SK-N-SH treated with all-trans-retinoic acid at 6 μM for 48 hours (cell line): ENCODE measurements around the gene PSMG1.

Experiments used
- ATAC-seq: fragments of 200-7000 bp; cut with Tn5 transposase; 3 replicates; pipeline ENCODE4 v1.9.1; 2020; ENCODE audit warnings: mild to moderate bottlenecking, moderate library complexity
- ARNTL ChIP-seq: fragments of 450-650 bp; formaldehyde crosslinking; IDR thresholded peaks from 2 replicates; pipeline ENCODE4 v1.5.0; 2020; ENCODE audit warnings: low read depth, mild to moderate bottlenecking, moderate library complexity, borderline replicate concordance
- BACH2 ChIP-seq: fragments of 250-450 bp; sonication (Bioruptor Pico); IDR thresholded peaks from 2 replicates; pipeline ENCODE4 v1.9.0; 2021; ENCODE audit warnings: mild to moderate bottlenecking, borderline replicate concordance
- CSDC2 ChIP-seq: fragments of 250-450 bp; sonication (Bioruptor Pico); IDR thresholded peaks from 2 replicates; pipeline ENCODE4 v1.5.0; 2020; ENCODE audit warnings: mild to moderate bottlenecking, moderate library complexity
- CSRNP3 ChIP-seq: fragments of 250-450 bp; sonication (Bioruptor Pico); IDR thresholded peaks from 2 replicates; pipeline ENCODE4 v1.5.1; 2021; ENCODE audit warnings: mild to moderate bottlenecking, moderate library complexity
- ESRRG ChIP-seq: fragments of 250-450 bp; sonication (Bioruptor Pico); IDR thresholded peaks from 2 replicates; pipeline ENCODE4 v1.6.1; 2021; ENCODE audit warnings: mild to moderate bottlenecking
- GLIS3 ChIP-seq: fragments of 250-450 bp; sonication (Bioruptor Pico); IDR thresholded peaks from 2 replicates; pipeline ENCODE4 v1.5.0; 2020; ENCODE audit warnings: mild to moderate bottlenecking, moderate library complexity
- ISL1 ChIP-seq: fragments of 250-450 bp; sonication (Bioruptor Pico); IDR thresholded peaks from 2 replicates; pipeline ENCODE4 v2.1.2; 2022; ENCODE audit warnings: mild to moderate bottlenecking, moderate library complexity
- OSR1 ChIP-seq: fragments of 250-450 bp; sonication (Bioruptor Pico); IDR thresholded peaks from 2 replicates; pipeline ENCODE4 v1.8.0; 2022; ENCODE audit warnings: moderate library complexity, mild to moderate bottlenecking, inconsistent platforms
- PATZ1 ChIP-seq: fragments of 250-450 bp; sonication (Bioruptor Pico); IDR thresholded peaks from 2 replicates; pipeline ENCODE4 v1.8.0; 2020; ENCODE audit warnings: mild to moderate bottlenecking, moderate library complexity, borderline replicate concordance
- POU6F1 ChIP-seq: fragments of 250-450 bp; sonication (Bioruptor Pico); IDR thresholded peaks from 2 replicates; pipeline ENCODE4 v1.8.0; 2021; ENCODE audit warnings: low read depth, mild to moderate bottlenecking, moderate library complexity, borderline replicate concordance
- PPARA ChIP-seq: fragments of 250-450 bp; sonication (Bioruptor Pico); IDR thresholded peaks from 2 replicates; pipeline ENCODE4 v1.5.0; 2020; ENCODE audit warnings: mild to moderate bottlenecking, borderline replicate concordance
- TCF4 ChIP-seq: fragments of 250-450 bp; sonication (Bioruptor Pico); IDR thresholded peaks from 2 replicates; pipeline ENCODE4 v1.8.0; 2021; ENCODE audit warnings: mild to moderate bottlenecking, moderate library complexity, borderline replicate concordance
- TOX ChIP-seq: fragments of 250-450 bp; sonication (Bioruptor Pico); IDR thresholded peaks from 2 replicates; pipeline ENCODE4 v1.8.0; 2021; ENCODE audit warnings: mild to moderate bottlenecking, moderate library complexity, borderline replicate concordance
- TSHZ2 ChIP-seq: fragments of 250-450 bp; sonication (Bioruptor Pico); IDR thresholded peaks from 2 replicates; pipeline ENCODE4 v1.5.0; 2020; ENCODE audit warnings: mild to moderate bottlenecking, moderate library complexity
- ZC3H10 ChIP-seq: fragments of 250-450 bp; sonication (Bioruptor Pico); IDR thresholded peaks from 2 replicates; pipeline ENCODE4 v1.5.1; 2021; ENCODE audit warnings: mild to moderate bottlenecking, moderate library complexity
- ZFP3 ChIP-seq: fragments of 250-450 bp; sonication (Bioruptor Pico); IDR thresholded peaks from 2 replicates; pipeline ENCODE4 v1.5.0; 2020; ENCODE audit warnings: mild to moderate bottlenecking, moderate library complexity
- ZFP30 ChIP-seq: fragments of 450-650 bp; formaldehyde crosslinking; IDR thresholded peaks from 2 replicates; pipeline ENCODE4 v1.5.0; 2022; ENCODE audit warnings: mild to moderate bottlenecking, moderate library complexity
- ZNF565 ChIP-seq: fragments of 450-650 bp; formaldehyde crosslinking; conservative IDR thresholded peaks from 2 replicates; pipeline ENCODE4 v1.5.0; 2020; ENCODE audit warnings: low read depth, mild to moderate bottlenecking, moderate library complexity
- ZNF70 ChIP-seq: fragments of 450-650 bp; formaldehyde crosslinking; IDR thresholded peaks from 2 replicates; pipeline ENCODE4 v1.5.0; 2020; ENCODE audit warnings: mild to moderate bottlenecking, moderate library complexity
- ZNF8 ChIP-seq: fragments of 450-650 bp; formaldehyde crosslinking; IDR thresholded peaks from 2 replicates; pipeline ENCODE4 v1.5.0; 2020; ENCODE audit warnings: mild to moderate bottlenecking, moderate library complexity

The PSMG1 gene

GRCh38 chr21:39152271-39152670, 31.0 kb downstream of the PSMG1 start:
- TF ChIP-seq ZFP30 (CRISPR knock-in tag), result no peak
- TF ChIP-seq CSRNP3 (CRISPR knock-in tag), result no peak
- TF ChIP-seq ZNF8 (CRISPR knock-in tag), result no peak
- TF ChIP-seq ARNTL (CRISPR knock-in tag), result no peak
- TF ChIP-seq ESRRG (CRISPR knock-in tag), result no peak
- TF ChIP-seq, all 23 proteins: peak for 0
- ATAC-seq, result no peak

- TF ChIP-seq PPARA (CRISPR knock-in tag), result no peak
- TF ChIP-seq OSR1 (CRISPR knock-in tag), result no peak
- TF ChIP-seq ISL1 (CRISPR knock-in tag), result no peak
- no peak for TF ChIP-seq ZNF70
- no peak for TF ChIP-seq ZNF565 (CRISPR knock-in tag)
- no peak for TF ChIP-seq POU6F1
- no peak for TF ChIP-seq PATZ1 (CRISPR knock-in tag)
- TF ChIP-seq TOX (CRISPR knock-in tag), result no peak
- no peak for TF ChIP-seq ARNTL (CRISPR knock-in tag)
- no peak for TF ChIP-seq CSRNP3 (CRISPR knock-in tag)
- no peak for TF ChIP-seq BACH2 (CRISPR knock-in tag)
- TF ChIP-seq ZC3H10 (CRISPR knock-in tag), result no peak
- TF ChIP-seq GLIS3 (CRISPR knock-in tag), result no peak
- no peak for TF ChIP-seq TCF4
- ATAC-seq, result no peak
Observed at GRCh38 chr21:39150877-39151276, 32.4 kb downstream of the PSMG1 start.

- TF ChIP-seq ZFP3 (CRISPR knock-in tag) (no peak), CSDC2 (CRISPR knock-in tag) (no peak), ZNF8 (CRISPR knock-in tag) (no peak), TCF4 (no peak), PATZ1 (CRISPR knock-in tag) (no peak), TSHZ2 (no peak), ZC3H10 (CRISPR knock-in tag) (no peak)
- no peak for ATAC-seq
Observed at GRCh38 chr21:39150316-39150715, 32.9 kb downstream of the PSMG1 start.
